Vagina (tissue), 2 donors: ENCODE data around the gene RSBN1. TPM values are rescaled to one million over a fixed set of nuclear protein-coding genes. Genes with fewer than 3 reads are reported as not detected.

Experiments used
- DNase-seq, 2 donors: peaks; one replicate each; pipeline ENCODE4 v3.0.0-alpha.2; 2017; ENCODE audit errors: extremely low spot score in 2 of 2
- H3K27ac ChIP-seq: fragments of 200-600 bp; sonication (generic); one replicate; pipeline ENCODE4 v1.5.1; 2019
- H3K27me3 ChIP-seq: fragments of 200-600 bp; sonication (generic); one replicate; pipeline ENCODE4 v1.5.1; 2019
- H3K36me3 ChIP-seq, 2 donors: fragments of 200-600 bp; sonication (generic); one replicate each; pipeline ENCODE4 v1.5.1; 2017 to 2019
- H3K4me1 ChIP-seq: fragments of 200-600 bp; sonication (generic); one replicate; pipeline ENCODE4 v1.5.1; 2019
- H3K4me3 ChIP-seq, 2 donors: fragments of 200-600 bp; sonication (generic); 1 replicate in 1 of 2; 2 replicates in 1 of 2; pipeline ENCODE4 v1.5.1; 2016 to 2019
- H3K9me3 ChIP-seq: fragments of 200-600 bp; sonication (generic); one replicate; pipeline ENCODE4 v1.5.1; 2019
- CTCF ChIP-seq, 3 experiments: fragments of 450-650 bp in 2 of 3; fragments of 200-600 bp in 1 of 3; sonication (generic) in 1 of 3; IDR thresholded peaks; one replicate each; pipeline ENCODE4 v1.5.1; 2017 to 2019; ENCODE audit warnings: antibody characterized with exemption in 3 of 3, mild to moderate bottlenecking in 2 of 3, moderate library complexity in 2 of 3
- POLR2A ChIP-seq, 2 donors: fragments of 450-650 bp; IDR thresholded peaks; one replicate each; pipeline ENCODE4 v1.6.1; 2017; ENCODE audit warnings: antibody characterized with exemption in 2 of 2, mild to moderate bottlenecking in 2 of 2, moderate library complexity in 2 of 2
- POLR2AphosphoS5 ChIP-seq, 2 donors: sonication (generic); formaldehyde crosslinking; IDR thresholded peaks; one replicate each; pipeline ENCODE4 v1.9.0; 2017; ENCODE audit warnings: antibody characterized with exemption in 2 of 2, mild to moderate bottlenecking in 2 of 2, low read depth in 1 of 2; ENCODE audit not compliant: insufficient read depth in 1 of 2
- intact Hi-C: fragments of 100-400 bp; cut with DNase I; formaldehyde crosslinking; loops from one replicate; pipeline ENCODE4 v1.15.1; 2023
- total RNA-seq: library from RNA; depleted of rRNA; stranded (reverse); fragments of >200 nt; gene quantifications from one replicate; pipeline ENCODE4 v1.2.3, GENCODE V29; 2016

The RSBN1 gene
- total RNA-seq, 1 donor from 2014 or later, result 24.1 TPM

- intact Hi-C loops, result no loop called here
- Histone ChIP-seq H3K27me3 (no peaks in the 10 kb centered on the region), H3K36me3 (no peaks in the 10 kb centered on the region), H3K27ac (peak overlapping the region; percentile 95), H3K4me1 (peaks cover 47% of the 10 kb centered on the region), H3K9me3 (no peaks in the 10 kb centered on the region), H3K4me3 (peak overlapping the region; percentile 80 to 81)
- no peak for DNase-seq
- TF ChIP-seq CTCF (IDR thresholded peaks at IDR 0.05) (no peak), POLR2AphosphoS5 (IDR thresholded peaks at IDR 0.05; ENCODE audit: insufficient read depth in 1 of 2, low read depth in 1 of 2) (no peak), POLR2A (IDR thresholded peaks at IDR 0.05) (no peak)
Measured at GRCh38 chr1:113809670-113810602, 2.3 kb downstream of the RSBN1 start.

GRCh38 chr1:113808450-113809195 is 3.7 kb downstream of the RSBN1 start:
- no peak for TF ChIP-seq POLR2AphosphoS5 (IDR thresholded peaks at IDR 0.05; ENCODE audit: insufficient read depth in 1 of 2, low read depth in 1 of 2)
- no peak for TF ChIP-seq CTCF (IDR thresholded peaks at IDR 0.05)
- no peak for TF ChIP-seq POLR2A (IDR thresholded peaks at IDR 0.05)
- Histone ChIP-seq H3K4me1 (peaks cover 60% of the 10 kb centered on the region), H3K27ac (no peak overlapping the region), H3K27me3 (no peaks in the 10 kb centered on the region), H3K9me3 (no peaks in the 10 kb centered on the region), H3K4me3 (no peak overlapping the region), H3K36me3 (no peaks in the 10 kb centered on the region)
- intact Hi-C loops, result no loop called here
- DNase-seq, result no peak

DNA sequence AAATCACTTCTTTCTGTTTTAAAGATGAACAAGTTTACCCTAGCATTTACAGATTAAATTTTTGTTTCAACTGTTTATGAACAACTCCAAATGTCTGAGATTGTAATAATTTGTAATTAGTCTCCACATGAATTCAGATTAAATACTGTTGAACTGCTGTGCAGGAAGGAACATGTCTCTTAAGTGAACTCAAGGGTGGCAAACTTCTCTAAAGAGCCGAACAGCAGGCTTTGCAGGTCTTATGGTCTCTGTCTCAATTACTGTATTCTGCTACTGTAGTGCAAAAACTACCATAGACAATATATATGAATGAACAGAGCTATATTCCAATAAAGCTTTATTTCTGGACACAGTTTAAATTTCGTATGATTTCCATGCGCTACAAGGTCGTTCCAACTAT is 6.6 kb downstream of the RSBN1 start:
- Histone ChIP-seq H3K27ac (no peak overlapping the region), H3K9me3 (no peaks in the 10 kb centered on the region), H3K4me3 (no peak overlapping the region), H3K36me3 (no peaks in the 10 kb centered on the region), H3K4me1 (peaks cover 73% of the 10 kb centered on the region), H3K27me3 (no peaks in the 10 kb centered on the region)
- no peak for DNase-seq
- no peak for TF ChIP-seq POLR2AphosphoS5 (IDR thresholded peaks at IDR 0.05; ENCODE audit: insufficient read depth in 1 of 2, low read depth in 1 of 2)
- no peak for TF ChIP-seq POLR2A (IDR thresholded peaks at IDR 0.05)
- intact Hi-C loops, result no loop called here

- H3K36me3 ChIP-seq, result no peaks in the 10 kb centered on the region
- intact Hi-C loops, result no loop called here
- H3K27ac ChIP-seq, result no peak overlapping the region
- no peak overlapping the region for H3K4me3 ChIP-seq
- TF ChIP-seq POLR2AphosphoS5 (IDR thresholded peaks at IDR 0.05; ENCODE audit: insufficient read depth in 1 of 2, low read depth in 1 of 2) (no peak), POLR2A (IDR thresholded peaks at IDR 0.05) (no peak), CTCF (IDR thresholded peaks at IDR 0.05) (no peak)
- no peak for DNase-seq
- peaks cover 69% of the 10 kb centered on the region for H3K4me1 ChIP-seq
- H3K9me3 ChIP-seq, result no peaks in the 10 kb centered on the region
- H3K27me3 ChIP-seq, result no peaks in the 10 kb centered on the region
Measured at GRCh38 chr1:113805256-113805531, 7.1 kb downstream of the RSBN1 start.

- no peak for DNase-seq
- peaks cover 64% of the 10 kb centered on the region for H3K4me1 ChIP-seq
- intact Hi-C loops, result no loop called here
- H3K36me3 ChIP-seq, result no peaks in the 10 kb centered on the region
- H3K27me3 ChIP-seq, result no peaks in the 10 kb centered on the region
- H3K9me3 ChIP-seq, result no peaks in the 10 kb centered on the region
- no peak overlapping the region for H3K4me3 ChIP-seq
- no peak for TF ChIP-seq POLR2AphosphoS5 (IDR thresholded peaks at IDR 0.05; ENCODE audit: insufficient read depth in 1 of 2, low read depth in 1 of 2)
- TF ChIP-seq CTCF (IDR thresholded peaks at IDR 0.05), result no peak
- no peak for TF ChIP-seq POLR2A (IDR thresholded peaks at IDR 0.05)
- no peak overlapping the region for H3K27ac ChIP-seq
Measured at GRCh38 chr1:113804421-113805255, 7.6 kb downstream of the RSBN1 start.
